Brain microvascular endothelial cell (primary cell): ENCODE data around the gene FYB1.

Experiments used
- DNase-seq: peaks from one replicate; pipeline ENCODE4 v3.0.0-alpha.2; 2020
- H3K27ac ChIP-seq: fragments of 250-450 bp; sonication (Bioruptor Pico); 2 replicates; pipeline ENCODE4 v1.5.1; 2020; ENCODE audit warnings: mild to moderate bottlenecking, moderate library complexity
- H3K27me3 ChIP-seq: fragments of 250-450 bp; sonication (Bioruptor Pico); replicated peaks from 2 replicates; pipeline ENCODE4 v1.5.1; 2020; ENCODE audit warnings: mild to moderate bottlenecking
- H3K36me3 ChIP-seq: fragments of 250-450 bp; sonication (Bioruptor Pico); replicated peaks from 2 replicates; pipeline ENCODE4 v1.5.1; 2020; ENCODE audit warnings: mild to moderate bottlenecking
- H3K4me3 ChIP-seq: 2 replicates; pipeline ENCODE4 v1.5.1; 2011; ENCODE audit warnings: low read depth, mild to moderate bottlenecking, control low read depth, low read length, moderate library complexity
- in situ Hi-C: cut with HindIII; loops from 2 replicates; pipeline ENCODE4 v1.10.0; 2017; ENCODE audit warnings: low sequenced_read_pairs, low pct_ligation_motif_present
- TF ChIP-seq, protein P1 (sequence below): IDR thresholded peaks from 2 replicates; pipeline ENCODE4 v1.5.1; 2011; ENCODE audit warnings: low read depth, mild to moderate bottlenecking, moderate library complexity, low read length, control low read depth, inconsistent platforms; ENCODE audit errors: missing control alignments

Gene FYB1

DNA sequence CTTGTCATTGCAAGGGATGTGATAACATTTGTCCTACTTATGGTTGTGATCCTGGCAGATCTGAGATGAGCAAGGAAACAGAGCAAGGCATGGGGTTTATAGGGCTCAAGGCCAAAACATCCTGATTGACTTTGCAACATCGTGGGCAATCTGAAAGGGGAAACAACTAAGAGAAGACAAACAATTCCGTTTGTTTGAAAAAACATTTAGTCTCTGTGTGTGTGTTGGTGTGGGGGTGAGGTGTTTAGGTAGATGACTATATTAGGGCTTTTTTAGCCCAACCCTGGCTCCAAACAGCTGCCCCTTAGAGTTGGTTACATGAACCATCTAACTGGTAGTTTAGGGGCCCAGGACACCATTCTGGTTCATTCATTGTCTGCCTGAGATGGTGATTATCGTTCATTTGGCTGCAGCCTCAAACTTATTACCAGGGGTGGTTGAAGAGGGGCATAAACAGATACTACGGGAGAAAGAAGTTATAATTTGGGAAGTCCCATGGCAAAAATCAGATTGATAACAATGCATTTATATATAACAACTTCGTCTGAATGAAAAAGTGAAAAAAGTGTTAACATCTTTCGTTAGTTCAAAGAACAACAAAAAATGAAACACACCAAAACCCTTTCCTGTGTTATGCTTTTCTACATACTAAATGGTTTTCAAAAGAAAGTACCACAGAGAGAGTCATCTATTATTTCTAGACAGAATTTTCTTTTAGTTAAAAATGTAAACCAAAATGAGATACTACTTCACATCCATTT, 5.7 kb downstream of the FYB1 start:
- DNase-seq = no peak
- no peak overlapping the region for H3K27ac ChIP-seq
- TF ChIP-seq, protein P1, sequence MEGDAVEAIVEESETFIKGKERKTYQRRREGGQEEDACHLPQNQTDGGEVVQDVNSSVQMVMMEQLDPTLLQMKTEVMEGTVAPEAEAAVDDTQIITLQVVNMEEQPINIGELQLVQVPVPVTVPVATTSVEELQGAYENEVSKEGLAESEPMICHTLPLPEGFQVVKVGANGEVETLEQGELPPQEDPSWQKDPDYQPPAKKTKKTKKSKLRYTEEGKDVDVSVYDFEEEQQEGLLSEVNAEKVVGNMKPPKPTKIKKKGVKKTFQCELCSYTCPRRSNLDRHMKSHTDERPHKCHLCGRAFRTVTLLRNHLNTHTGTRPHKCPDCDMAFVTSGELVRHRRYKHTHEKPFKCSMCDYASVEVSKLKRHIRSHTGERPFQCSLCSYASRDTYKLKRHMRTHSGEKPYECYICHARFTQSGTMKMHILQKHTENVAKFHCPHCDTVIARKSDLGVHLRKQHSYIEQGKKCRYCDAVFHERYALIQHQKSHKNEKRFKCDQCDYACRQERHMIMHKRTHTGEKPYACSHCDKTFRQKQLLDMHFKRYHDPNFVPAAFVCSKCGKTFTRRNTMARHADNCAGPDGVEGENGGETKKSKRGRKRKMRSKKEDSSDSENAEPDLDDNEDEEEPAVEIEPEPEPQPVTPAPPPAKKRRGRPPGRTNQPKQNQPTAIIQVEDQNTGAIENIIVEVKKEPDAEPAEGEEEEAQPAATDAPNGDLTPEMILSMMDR = no peak
- in situ Hi-C loops = no loop called here
- H3K27me3 ChIP-seq = no peaks in the 10 kb centered on the region
- no peaks in the 10 kb centered on the region for H3K36me3 ChIP-seq
- H3K4me3 ChIP-seq = no peak overlapping the region

DNA sequence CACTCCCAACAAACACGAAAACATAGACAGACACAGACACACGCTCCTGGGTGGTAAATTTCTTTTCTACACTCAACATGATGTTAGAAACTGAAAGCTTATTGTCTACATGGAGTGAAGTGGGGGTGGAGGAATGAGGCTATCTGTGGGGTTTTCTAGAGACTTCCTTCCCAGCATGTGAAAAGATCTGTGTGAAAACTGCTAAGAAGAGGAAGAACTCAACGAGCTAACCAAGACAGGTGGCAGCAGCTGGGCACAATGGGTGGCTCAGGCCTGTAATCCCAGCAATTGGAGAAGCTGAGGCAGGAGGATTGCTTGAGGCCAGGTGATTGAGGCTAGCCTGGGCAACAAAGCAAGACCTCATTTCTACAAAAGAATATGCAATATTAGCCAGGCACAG, 7.6 kb downstream of the FYB1 start:
- TF ChIP-seq, protein P1 = no peak
- no peaks in the 10 kb centered on the region for H3K27me3 ChIP-seq
- in situ Hi-C loops = no loop called here
- no peak overlapping the region for H3K27ac ChIP-seq
- DNase-seq = no peak
- H3K36me3 ChIP-seq = no peaks in the 10 kb centered on the region
- no peak overlapping the region for H3K4me3 ChIP-seq

DNA sequence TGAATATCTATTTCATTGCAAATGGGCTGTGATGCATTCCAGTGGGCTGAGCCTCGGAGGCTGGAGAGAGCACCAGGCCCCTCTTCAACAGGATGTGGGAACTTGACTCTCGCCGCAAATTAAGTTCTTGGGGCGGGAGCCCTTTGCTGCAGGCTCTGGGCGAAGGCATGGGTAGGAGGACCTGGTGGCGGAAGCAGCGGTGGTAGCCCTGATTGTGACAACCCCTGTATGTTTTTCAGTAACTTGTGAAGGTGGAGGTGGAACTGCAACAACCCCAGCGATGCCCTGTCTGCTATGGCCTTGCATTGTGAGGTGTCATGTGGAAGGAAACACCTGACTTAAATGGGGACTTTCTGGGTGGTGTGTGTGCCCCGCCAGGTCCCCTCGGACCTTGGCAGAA, 9.4 kb downstream of the FYB1 start:
- no peaks in the 10 kb centered on the region for H3K27me3 ChIP-seq
- in situ Hi-C loops = no loop called here
- H3K4me3 ChIP-seq = no peak overlapping the region
- TF ChIP-seq, protein P1 = no peak
- H3K36me3 ChIP-seq = no peaks in the 10 kb centered on the region
- no peak overlapping the region for H3K27ac ChIP-seq
- no peak for DNase-seq

DNA sequence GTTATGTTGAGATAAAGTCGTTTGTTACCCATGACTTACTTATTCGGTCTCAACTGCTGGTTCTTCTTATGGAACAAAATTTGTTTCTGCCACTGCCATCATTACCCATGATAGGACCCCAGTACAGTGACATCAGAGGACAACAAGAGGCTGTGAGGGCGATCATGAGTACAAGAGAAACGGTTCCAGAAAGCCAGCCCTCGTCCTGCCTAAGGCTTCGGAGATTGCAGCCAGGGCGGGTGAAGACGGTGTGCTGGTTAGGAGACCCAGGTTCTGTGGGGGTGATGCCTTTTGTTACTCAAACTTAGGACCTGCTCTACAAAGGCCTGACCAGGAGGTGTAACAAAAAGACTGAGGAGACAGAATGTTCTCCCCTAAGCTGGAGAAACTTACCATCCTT, 10.9 kb downstream of the FYB1 start:
- Histone ChIP-seq H3K36me3 (no peaks in the 10 kb centered on the region), H3K4me3 (no peak overlapping the region), H3K27ac (no peak overlapping the region), H3K27me3 (no peaks in the 10 kb centered on the region)
- in situ Hi-C loops = no loop called here
- no peak for DNase-seq
- TF ChIP-seq, protein P1 = no peak

DNA sequence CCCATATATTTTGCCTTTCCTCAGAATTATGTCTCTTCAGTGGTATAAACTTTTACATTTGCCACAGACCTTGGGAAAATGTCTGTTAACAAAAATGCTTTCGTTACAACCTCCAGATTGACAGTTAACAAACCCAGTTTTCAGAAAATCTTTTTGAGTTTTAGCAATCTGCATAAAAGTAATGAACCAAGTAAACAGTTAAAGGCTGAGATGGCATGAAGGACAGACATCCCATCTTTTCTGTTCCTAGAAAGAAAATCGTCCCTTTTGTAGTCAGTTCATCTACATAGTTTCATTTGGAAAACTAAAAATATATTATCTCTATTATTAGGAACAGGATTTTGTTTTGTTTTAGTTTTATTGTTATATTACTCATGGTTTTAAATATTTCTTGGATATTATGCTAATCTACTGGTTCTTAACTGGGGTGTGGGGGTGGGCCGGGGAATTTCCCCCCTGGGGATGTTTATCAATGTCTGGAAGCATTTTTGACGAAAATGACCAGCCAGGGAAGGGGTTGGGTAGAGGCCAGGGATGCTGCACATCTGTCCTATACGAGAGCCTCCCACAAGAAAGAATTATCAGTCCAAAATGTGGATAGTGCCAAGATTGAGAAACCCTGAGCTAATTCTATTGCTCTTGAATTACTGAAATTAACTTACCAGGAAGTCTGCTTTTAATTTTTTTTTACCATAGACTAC, 11.9 kb downstream of the FYB1 start:
- H3K4me3 ChIP-seq = no peak overlapping the region
- in situ Hi-C loops = no loop called here
- TF ChIP-seq, protein P1 = no peak
- DNase-seq = no peak
- H3K27ac ChIP-seq = no peak overlapping the region
- H3K36me3 ChIP-seq = no peaks in the 10 kb centered on the region
- H3K27me3 ChIP-seq = no peaks in the 10 kb centered on the region
